ENCODE measurements around the gene KIDINS220.

The KIDINS220 gene

DNA sequence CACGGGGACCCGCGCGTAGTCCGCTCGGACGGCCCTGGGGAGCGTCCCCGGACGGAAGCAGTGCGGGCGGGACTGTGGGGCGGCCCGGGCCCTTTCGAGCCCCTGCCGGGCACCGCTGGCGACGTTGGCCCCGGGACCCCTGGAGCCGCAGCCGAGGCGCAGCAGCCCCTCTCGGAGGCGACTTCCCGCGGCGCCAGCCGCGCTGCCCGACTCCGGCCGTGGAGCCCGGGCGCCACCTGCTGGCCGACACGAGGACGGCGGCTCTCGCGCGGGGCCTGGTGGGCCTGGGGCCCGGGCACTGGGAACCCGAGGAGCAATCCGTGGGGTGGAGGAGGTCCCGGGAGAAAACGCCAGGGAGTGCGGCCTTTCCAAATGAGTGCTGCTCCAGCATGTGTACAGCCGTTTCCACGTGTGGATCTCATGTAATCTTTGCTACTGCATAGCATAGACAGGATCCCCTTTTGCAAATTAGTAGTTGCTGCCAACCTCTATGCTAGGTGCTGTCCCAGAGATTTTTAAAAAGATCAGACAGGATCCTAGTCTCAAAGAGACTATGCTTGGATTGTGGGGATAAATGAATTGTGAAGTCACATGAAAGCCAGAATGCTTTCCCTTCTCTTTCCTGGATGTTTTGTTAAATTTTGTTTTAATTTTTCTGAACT is 151.6 kb downstream of the KIDINS220 start:
- peak; percentile 64 for DNase-seq

DNA sequence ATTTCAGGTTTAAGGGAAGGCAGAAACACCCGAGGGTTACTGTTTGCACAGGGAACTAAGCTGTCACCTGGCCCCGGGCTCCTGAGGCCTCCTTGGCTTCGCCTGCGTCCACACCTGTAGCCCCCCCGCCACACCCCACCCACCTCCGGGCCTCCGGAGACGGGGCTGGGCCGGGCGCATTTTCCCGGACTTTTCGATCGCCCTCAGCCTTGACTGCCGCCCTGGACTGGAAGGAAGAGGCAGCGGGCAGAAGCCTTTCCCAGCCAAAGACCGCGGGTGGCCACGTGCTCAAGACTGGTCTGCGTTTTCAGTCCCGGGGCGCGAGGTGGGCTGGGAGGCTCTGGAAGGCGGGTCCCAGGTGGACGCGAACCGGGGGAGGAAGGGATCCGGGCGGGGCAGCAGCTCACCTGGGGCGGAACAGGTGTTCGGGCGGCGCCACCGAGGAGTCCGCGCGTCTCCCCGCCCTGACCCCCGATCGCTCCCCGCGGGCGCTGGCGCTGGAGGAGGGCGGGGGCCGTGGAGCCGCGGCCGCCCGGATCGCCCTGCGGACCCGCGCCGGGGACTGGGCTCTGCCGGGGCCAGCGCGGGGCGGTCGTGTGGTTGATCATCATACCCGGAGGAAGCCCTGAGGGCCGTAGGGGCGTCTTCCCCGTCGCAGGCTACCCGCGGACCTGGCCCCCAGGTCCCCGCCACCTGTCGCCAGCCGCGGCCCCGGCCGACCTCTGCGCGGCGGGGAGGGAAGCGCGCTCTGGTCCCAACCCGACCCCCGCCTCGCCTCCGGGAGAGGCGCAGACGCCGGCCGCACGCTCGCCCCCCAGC is 152.3 kb downstream of the KIDINS220 start:
- DNase-seq: peak; percentile 51

- peak; percentile 51 for DNase-seq
These were observed 152.9 kb downstream of the KIDINS220 start for GRCh38 chr2:8684540-8684877.

GRCh38 chr2:8682719-8683667 is 154.4 kb downstream of the KIDINS220 start:
- peak; percentile 53 for DNase-seq

- peak; percentile 98 for DNase-seq
These were observed 155.4 kb downstream of the KIDINS220 start, which contains the start of gene ID2 for GRCh38 chr2:8681786-8682692. Gene ID2 (plus strand): TSS chr2:8682056. CDS start chr2:8682166, 110 bp downstream.

DNA sequence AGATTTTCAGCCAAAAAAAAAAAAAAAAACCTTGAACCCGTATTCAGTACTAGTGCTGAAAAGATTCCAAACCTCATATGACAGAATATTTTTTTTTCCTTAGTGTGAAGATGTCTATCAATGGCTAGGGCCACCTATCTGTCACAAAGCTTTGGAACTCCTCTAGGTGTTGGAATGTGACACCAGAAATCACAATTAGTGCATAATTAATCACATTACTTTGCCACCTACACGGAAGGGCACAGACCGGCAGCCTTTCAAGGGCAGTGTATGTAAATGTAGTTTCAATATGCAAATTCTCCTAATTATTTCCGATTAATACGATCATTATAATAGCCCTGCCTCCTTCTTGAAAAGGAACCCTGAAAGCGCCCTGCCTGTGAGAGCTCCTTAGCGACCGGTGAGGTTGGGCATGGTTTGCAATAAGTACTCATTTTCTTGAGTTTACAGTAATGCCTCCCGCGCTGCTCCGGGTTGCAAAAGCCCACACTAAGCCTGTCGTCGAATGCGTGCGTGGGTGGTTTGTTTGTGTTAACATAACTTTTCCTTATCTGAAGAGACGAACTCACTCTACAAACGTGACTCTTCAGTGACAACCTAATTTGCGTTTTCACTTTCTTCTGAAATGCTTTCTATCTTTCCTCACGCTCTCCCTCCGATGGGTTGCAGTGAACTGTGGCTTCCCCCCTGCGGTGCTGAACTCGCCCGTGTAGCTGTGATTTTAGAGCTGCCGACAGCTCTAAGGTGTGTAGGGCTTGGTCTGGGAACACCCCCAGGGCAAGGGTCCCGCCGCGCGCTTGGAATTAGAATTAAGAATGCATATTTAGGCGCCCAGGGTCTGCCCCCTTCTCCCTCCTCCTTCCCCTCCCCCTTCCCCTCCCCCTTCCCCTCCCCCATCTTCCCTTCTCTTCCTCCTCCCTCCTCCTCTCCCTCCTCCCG is 156.3 kb downstream of the KIDINS220 start:
- peak; percentile 59 for DNase-seq

- DNase-seq: peak; percentile 46
These were observed 157.3 kb downstream of the KIDINS220 start for GRCh38 chr2:8679827-8680731.

DNA sequence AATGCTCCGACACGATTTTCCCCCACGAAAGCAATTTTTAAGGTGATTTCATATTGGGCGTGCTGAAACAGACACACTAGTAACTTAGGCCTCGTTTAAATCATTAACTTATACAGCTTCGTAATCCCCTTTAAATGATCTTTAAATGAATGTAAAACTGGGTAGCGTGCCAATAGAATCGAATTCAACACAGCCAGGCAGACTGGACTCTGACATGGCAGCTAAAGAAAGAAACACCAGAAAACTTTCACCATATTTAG is 157.9 kb downstream of the KIDINS220 start:
- DNase-seq: peak; percentile 41
